Central memory CD8-positive, alpha-beta T cell (primary cell): ENCODE data around the gene KRT15.

Experiments
- ATAC-seq: fragments of 150-1000 bp; cut with Tn5 transposase; replicated peaks from 2 replicates; pipeline ENCODE4 v1.10.0; 2022; ENCODE audit warnings: mild to moderate bottlenecking, moderate FRiP score, moderate number of reproducible peaks; ENCODE audit not compliant: poor library complexity, severe bottlenecking; ENCODE audit errors: extremely low read depth
- DNase-seq, 2 donors: peaks; one replicate each; pipeline ENCODE4 v3.0.0; 2021; ENCODE audit warnings: low spot score in 2 of 2
- H3K27ac Mint-ChIP-seq: one replicate; pipeline ENCODE4 v1.8.0; 2022; ENCODE audit warnings: low read depth, mild to moderate bottlenecking, moderate library complexity, mixed read lengths
- H3K27me3 Mint-ChIP-seq: one replicate; pipeline ENCODE4 v1.8.0; 2022; ENCODE audit warnings: mixed read lengths
- H3K36me3 Mint-ChIP-seq: one replicate; pipeline ENCODE4 v1.8.0; 2022; ENCODE audit warnings: mild to moderate bottlenecking, moderate library complexity, mixed read lengths; ENCODE audit not compliant: insufficient read depth
- H3K4me1 Mint-ChIP-seq: one replicate; pipeline ENCODE4 v1.8.0; 2022; ENCODE audit warnings: mixed read lengths
- H3K4me3 Mint-ChIP-seq: one replicate; pipeline ENCODE4 v1.8.0; 2022; ENCODE audit warnings: mild to moderate bottlenecking, moderate library complexity, mixed read lengths
- H3K9me3 Mint-ChIP-seq: one replicate; pipeline ENCODE4 v1.8.0; 2022; ENCODE audit warnings: mixed read lengths

KRT15 gene

GRCh38 chr17:41474863-41475262 lies 43.8 kb downstream of the KRT15 start:
- Mint-ChIP-seq H3K4me3 (no peak overlapping the region), H3K27ac (no peak overlapping the region), H3K36me3 (no peaks in the 10 kb centered on the region), H3K4me1 (no peaks in the 10 kb centered on the region), H3K9me3 (no peaks in the 10 kb centered on the region), H3K27me3 (peaks cover 13% of the 10 kb centered on the region)
- no peak for DNase-seq
- no peak for ATAC-seq

DNA sequence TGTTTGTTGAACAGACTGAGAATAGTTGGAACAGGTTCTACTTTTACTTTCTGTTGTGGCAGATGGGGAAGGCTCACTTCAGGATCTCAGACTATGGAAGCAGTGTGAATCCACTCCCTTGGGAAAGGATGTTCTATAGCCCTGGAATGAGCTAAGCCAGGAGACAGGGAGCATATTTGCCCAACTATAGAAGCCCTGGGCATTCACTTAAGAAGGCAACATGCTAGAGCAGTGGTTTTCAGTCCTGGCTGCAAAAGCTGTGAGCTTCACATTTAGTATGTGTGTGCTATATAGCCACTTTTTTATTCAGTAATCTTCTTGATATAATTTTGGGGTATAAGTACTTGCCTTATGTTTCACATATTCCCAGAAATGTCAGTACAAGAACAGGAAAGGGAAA lies 50.3 kb downstream of the KRT15 start:
- no peak overlapping the region for H3K27ac Mint-ChIP-seq
- DNase-seq, result no peak
- no peak for ATAC-seq
- H3K4me1 Mint-ChIP-seq, result no peaks in the 10 kb centered on the region
- H3K9me3 Mint-ChIP-seq, result no peaks in the 10 kb centered on the region
- H3K36me3 Mint-ChIP-seq, result no peaks in the 10 kb centered on the region
- H3K4me3 Mint-ChIP-seq, result no peak overlapping the region
- H3K27me3 Mint-ChIP-seq, result peaks cover 31% of the 10 kb centered on the region

GRCh38 chr17:41467561-41467960 lies 51.1 kb downstream of the KRT15 start:
- H3K4me1 Mint-ChIP-seq, result no peaks in the 10 kb centered on the region
- H3K27me3 Mint-ChIP-seq, result peaks cover 23% of the 10 kb centered on the region
- no peak overlapping the region for H3K4me3 Mint-ChIP-seq
- H3K36me3 Mint-ChIP-seq, result peaks cover 2% of the 10 kb centered on the region
- DNase-seq, result no peak
- H3K9me3 Mint-ChIP-seq, result no peaks in the 10 kb centered on the region
- ATAC-seq, result no peak
- no peak overlapping the region for H3K27ac Mint-ChIP-seq

- Mint-ChIP-seq H3K4me1 (no peaks in the 10 kb centered on the region), H3K27me3 (peaks cover 22% of the 10 kb centered on the region), H3K9me3 (no peaks in the 10 kb centered on the region), H3K27ac (no peak within 1 kb of the TSS), H3K4me3 (no peak within 1 kb of the TSS), H3K36me3 (peaks cover 2% of the 10 kb centered on the region)
- ATAC-seq (no peak), DNase-seq (no peak)
Observed at GRCh38 chr17:41466988-41467387, 51.7 kb downstream of the KRT15 start, which contains the start of gene KRT32. Gene KRT32, minus strand, starts transcription at chr17:41467386. Its CDS starts 61 bp downstream, at chr17:41467325.

DNA sequence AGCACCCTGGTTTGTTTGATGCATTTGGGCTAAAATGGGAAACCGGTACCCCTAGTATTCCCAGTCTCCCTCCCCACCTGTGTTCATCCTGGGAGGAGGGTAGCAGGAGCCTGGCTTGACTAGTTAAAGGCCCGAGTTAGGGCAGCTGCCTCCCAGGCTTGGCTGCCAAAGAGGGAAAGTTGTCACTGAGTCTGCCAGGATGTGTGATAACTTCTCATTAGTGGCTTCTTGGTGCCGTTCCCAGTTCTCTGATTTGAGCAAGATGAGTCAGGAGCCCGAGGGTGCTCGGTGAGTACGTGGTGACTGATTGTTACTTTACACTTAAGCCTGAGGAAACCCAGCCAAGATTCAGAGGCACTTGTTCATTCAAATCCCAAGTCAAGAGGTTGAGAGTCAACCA lies 54.0 kb downstream of the KRT15 start:
- Mint-ChIP-seq H3K27me3 (peaks cover 22% of the 10 kb centered on the region), H3K9me3 (no peaks in the 10 kb centered on the region), H3K4me1 (no peaks in the 10 kb centered on the region), H3K27ac (no peak overlapping the region), H3K4me3 (no peak overlapping the region), H3K36me3 (peaks cover 2% of the 10 kb centered on the region)
- ATAC-seq (no peak), DNase-seq (no peak)

- no peak for DNase-seq
- H3K4me3 Mint-ChIP-seq, result no peak overlapping the region
- H3K9me3 Mint-ChIP-seq, result no peaks in the 10 kb centered on the region
- peaks cover 2% of the 10 kb centered on the region for H3K36me3 Mint-ChIP-seq
- H3K4me1 Mint-ChIP-seq, result no peaks in the 10 kb centered on the region
- no peak for ATAC-seq
- peaks cover 22% of the 10 kb centered on the region for H3K27me3 Mint-ChIP-seq
- H3K27ac Mint-ChIP-seq, result no peak overlapping the region
Observed at GRCh38 chr17:41464173-41464572, 54.5 kb downstream of the KRT15 start.

DNA sequence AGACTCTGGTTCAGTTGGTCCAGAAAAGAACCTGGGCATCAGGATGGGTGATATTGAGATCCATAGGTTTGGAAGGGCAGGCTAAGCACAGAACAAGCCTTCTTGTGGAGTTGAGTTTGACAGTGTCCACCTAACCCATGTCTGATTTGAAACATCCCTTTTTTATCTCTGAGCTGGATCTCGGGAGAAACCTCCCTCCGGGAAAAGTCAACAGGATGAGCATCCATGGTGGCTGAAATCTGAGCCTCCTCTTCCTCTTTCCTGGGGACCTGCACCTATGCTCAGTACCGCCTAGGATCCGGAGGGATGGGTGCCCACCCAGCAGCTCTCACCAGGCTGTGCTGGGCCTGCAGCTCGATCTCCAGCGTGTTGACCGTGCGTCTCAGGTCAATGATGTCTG lies 54.9 kb downstream of the KRT15 start:
- Mint-ChIP-seq H3K4me1 (no peaks in the 10 kb centered on the region), H3K4me3 (no peak overlapping the region), H3K9me3 (no peaks in the 10 kb centered on the region), H3K27ac (no peak overlapping the region), H3K27me3 (peaks cover 22% of the 10 kb centered on the region), H3K36me3 (peaks cover 2% of the 10 kb centered on the region)
- DNase-seq (no peak), ATAC-seq (no peak)
